IPS DF 19.7 (cell line): Measurements from ENCODE around the gene SLC44A3.

Source experiments
- DNase-seq: peaks from one replicate; pipeline ENCODE4 v3.0.0-alpha.2; 2013; ENCODE audit warnings: low read depth, low spot score

SLC44A3 gene

GRCh38 chr1:94872771-94873495, 52.8 kb downstream of the SLC44A3 start:
- DNase-seq, result no peak

GRCh38 chr1:94873520-94874351, 53.6 kb downstream of the SLC44A3 start:
- DNase-seq, result no peak

- DNase-seq, result no peak
Measured at GRCh38 chr1:94874423-94874822, 54.3 kb downstream of the SLC44A3 start.

- no peak for DNase-seq
Measured at GRCh38 chr1:94875794-94876193, 55.6 kb downstream of the SLC44A3 start.

GRCh38 chr1:94876362-94876761, 56.2 kb downstream of the SLC44A3 start:
- DNase-seq, result no peak

- no peak for DNase-seq
Measured at GRCh38 chr1:94878329-94878728, 58.2 kb downstream of the SLC44A3 start.

GRCh38 chr1:94883691-94884090, 63.5 kb downstream of the SLC44A3 start:
- no peak for DNase-seq

GRCh38 chr1:94884106-94884505, 63.9 kb downstream of the SLC44A3 start:
- DNase-seq, result peak; percentile 69

- DNase-seq, result no peak
Measured at GRCh38 chr1:94884507-94884906, 64.3 kb downstream of the SLC44A3 start.

GRCh38 chr1:94886361-94886760, 66.2 kb downstream of the SLC44A3 start:
- no peak for DNase-seq

GRCh38 chr1:94887106-94887505, 66.9 kb downstream of the SLC44A3 start:
- DNase-seq, result no peak

- DNase-seq, result no peak
Measured at GRCh38 chr1:94887603-94888171, 67.5 kb downstream of the SLC44A3 start.

- no peak for DNase-seq
Measured at GRCh38 chr1:94888201-94888600, 68.0 kb downstream of the SLC44A3 start.

GRCh38 chr1:94892604-94893254, 72.6 kb downstream of the SLC44A3 start:
- DNase-seq, result no peak

- DNase-seq, result no peak
Measured at GRCh38 chr1:94894630-94895029, 74.5 kb downstream of the SLC44A3 start.

- no peak for DNase-seq
Measured at GRCh38 chr1:94895518-94895917, 75.4 kb downstream of the SLC44A3 start.

GRCh38 chr1:94898491-94899385, 78.6 kb downstream of the SLC44A3 start:
- no peak for DNase-seq

GRCh38 chr1:94899756-94900155, 79.6 kb downstream of the SLC44A3 start:
- DNase-seq, result no peak

- DNase-seq, result no peak
Measured at GRCh38 chr1:94901841-94902240, 81.7 kb downstream of the SLC44A3 start.

GRCh38 chr1:94903280-94904009, 83.3 kb downstream of the SLC44A3 start:
- DNase-seq, result no peak
